UCSD-AML1 (cell line): Measurements from ENCODE around the gene PIAS2.
"Not testable (repeated sequence)": the region's sequence is repeated elsewhere in the genome, so short reads cannot be mapped to it uniquely, and the experiment has no call there.

Source experiments
- DNase-seq: peaks from one replicate; lab custom pipeline; 2025; ENCODE audit not compliant: unreplicated experiment; lab: John Stamatoyannopoulos, UW

The PIAS2 gene

DNA sequence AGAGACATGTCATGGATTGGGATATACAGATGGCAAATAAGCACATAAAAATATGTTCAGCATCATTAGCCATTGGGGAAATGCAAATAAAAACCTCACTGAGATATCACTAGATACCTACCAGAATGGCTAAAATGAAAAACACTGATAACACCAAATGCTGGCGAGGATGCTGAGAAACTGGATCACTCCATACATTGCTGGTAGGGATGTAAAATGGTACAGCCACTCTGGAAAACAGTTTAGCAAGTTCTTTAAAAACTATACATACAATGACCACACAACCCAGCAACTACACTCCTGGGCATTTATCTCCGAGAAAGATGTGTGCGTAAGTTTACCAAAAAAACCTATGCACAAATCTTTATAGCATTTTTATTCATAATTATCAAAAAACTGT is 13.9 kb downstream of the PIAS2 start:
- no peak for DNase-seq

DNA sequence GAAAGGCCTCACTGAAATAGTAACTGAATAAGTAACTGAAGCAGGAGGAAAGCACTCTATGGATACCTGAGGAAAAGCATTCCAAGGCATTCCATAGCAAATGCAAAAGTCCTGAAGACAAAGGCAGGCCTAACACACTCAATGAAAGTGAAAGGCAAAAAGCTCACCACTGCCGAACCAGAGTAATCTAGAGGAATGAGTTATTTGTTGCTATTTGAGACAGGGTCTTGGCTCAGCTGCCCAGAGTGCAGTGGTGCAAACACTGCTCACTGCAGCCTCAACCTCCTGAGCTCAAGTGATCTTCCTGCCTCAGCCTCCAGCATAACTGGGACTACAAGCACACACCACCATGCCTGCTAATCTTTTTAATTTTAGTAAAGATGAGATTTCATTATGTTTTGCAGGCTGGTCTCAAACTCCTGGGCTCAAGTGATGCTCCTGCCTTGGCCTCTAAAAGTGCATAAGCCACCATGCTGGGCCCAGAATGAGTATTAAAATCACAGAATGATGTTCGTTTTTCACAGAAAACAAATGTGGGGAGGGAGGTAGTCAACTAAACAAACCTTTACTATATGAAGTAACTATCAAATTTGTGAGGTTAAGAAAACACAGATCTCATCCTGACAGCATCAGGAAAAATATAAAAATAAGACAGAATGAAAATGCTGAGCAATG is 17.9 kb downstream of the PIAS2 start:
- no peak for DNase-seq

DNA sequence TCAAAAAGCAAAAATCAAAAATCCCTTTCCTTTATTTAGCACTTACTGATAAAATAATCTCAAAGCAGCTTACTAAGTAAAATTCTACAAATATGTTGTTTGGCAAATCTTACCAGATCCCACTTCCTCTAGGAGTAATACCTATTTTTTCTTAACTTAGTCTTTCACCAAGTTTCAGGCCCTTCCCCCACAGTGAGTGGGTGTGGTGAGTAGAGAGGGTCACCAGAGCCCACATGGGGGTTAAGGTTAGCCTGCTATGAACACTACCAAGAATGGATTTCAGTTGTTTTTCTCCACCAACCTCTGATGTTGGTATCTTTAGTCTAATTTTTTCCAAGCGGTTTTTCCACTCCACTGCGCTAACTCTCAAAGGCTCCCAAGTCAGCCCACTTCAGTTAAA is 23.2 kb downstream of the PIAS2 start:
- no peak for DNase-seq

DNA sequence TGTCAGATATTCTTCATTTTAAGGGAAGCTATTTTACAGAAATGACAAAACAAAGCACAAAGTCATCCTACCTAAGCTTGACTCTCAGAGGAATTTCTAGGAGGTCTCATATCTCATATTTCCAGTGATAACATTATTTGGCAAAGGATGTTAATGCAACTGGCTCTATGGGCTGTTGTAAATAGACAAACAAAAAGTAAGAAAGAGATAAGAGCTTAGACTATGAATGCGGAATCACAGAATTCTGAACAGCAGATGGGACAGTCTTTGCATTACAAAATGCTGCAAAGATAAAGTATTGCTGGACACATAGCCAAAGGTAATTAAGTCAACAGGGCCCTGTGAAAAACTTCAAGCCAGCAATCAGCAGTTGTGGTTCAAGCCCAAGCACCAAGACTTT is 23.9 kb downstream of the PIAS2 start:
- no peak for DNase-seq

DNA sequence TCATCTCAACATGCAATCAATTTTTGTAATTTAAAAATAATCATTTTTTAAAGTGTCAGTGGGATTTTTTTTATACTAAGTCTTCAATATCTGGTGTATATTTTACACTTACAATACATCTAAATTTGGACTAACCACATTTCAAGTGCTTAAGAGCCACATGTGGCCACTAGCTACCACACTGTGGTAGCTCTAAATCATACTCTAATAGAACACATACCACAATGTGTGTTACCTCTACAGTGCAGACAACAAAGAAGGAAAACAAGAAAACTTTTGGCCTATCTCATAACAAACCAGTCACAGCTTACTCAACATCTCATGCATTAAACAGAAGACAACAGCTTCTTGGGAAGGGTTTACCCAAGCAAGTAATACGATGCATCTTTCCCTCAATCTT is 24.5 kb downstream of the PIAS2 start:
- no peak for DNase-seq

DNA sequence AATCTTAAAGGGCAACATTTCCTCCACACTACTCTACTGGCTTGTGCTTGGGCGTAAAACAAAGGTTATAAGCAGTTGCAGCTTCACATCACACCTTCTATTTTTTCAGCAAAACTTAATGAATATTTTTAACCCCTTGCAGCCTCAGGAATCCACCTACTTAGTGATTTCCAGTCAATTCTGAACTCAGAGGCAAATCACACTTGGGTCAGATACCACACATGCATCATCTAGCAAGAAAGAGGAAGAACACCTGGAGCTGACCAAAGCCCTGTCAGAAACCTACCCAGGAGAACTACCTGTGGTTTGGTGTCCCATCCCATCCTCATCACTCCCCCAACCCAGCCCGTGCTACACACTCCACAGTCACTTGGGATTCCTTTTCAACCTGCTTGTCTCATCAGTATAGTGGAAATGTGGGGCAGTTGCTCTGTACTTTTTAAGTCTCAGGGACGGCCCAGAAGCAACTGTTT is 25.5 kb downstream of the PIAS2 start:
- no peak for DNase-seq

DNA sequence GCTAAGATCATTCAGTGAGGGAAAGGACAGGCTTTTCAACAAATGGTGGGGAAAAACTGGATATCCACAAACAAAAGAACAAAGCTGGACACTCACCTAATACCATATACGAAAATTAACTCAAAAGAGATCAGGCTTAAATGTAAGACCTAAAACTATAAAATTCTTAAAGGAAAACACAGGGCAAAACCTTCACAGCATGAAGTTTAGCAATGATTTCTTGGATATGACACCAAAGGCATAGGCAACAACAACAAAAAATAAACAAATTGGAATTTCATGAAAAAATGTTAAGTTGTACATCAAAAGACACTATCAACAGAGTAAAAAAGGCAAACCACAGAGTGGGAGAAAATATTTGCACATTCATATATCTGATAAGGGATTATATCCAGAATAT is 28.3 kb downstream of the PIAS2 start:
- DNase-seq = no peak

DNA sequence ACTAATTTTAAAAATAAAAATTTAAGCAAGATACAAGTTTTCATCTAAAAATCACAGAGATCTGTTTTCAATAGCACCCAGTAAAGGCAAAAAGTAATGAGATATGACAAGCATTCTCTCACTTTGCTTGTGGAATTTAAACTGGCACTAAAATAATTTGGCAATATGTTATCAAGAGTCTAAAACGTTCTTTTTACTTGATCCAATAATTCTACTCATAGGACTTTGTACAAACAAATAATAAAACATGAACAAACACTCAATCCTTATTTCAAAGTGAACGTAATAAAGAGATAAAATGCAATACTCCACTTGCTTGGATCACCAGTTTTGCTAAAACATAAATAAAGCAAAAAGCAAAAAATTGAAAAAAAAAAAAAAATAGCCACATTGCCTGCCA is 30.4 kb downstream of the PIAS2 start:
- no peak for DNase-seq

DNA sequence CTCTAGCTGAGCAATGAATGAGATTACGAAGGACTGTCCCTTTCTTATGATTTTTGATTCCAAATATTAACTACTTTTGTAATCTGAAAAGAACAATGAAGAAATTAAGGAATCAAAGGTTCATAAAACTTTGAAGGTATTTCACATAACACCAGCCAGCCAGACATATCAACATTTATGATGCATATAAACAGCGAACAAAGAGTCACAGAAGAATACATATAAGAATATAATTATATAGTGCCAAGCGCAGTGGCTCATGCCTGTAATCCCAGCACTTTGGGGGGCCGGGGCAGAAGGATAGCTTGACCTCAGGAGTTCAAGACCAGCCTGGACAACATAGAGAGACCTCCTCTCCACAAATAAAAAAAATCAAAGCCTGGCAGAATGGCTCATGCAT is 34.1 kb downstream of the PIAS2 start:
- no peak for DNase-seq

DNA sequence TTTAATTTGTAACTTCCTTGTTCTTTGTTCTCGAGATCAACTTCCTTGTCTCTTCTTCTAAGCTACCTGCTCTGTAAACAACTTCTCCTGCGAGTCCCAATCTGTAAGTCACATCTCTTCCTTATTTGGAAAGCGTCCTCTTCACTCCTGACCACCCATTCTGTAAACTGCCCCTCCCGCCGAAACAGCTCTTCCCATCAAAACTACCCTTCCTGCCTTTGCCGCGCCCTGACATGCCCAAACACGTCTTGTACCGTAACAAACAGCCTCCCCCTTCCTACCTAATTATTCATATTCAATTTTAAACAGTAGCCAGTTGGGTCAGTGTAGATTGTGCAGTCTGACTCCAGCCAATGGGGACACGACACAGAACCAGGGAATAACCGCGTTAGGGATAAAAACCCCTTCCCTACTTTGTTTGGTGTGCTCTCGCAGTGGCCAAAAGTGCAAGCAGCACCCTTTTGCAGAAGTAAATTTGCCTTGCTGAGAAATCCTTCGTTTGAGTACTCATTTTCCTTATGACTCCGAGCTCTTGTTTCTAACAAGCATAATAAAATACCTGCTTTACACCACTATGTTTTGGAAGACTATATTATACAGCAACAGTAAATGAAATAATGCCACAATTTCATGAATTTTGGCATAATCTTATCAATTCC is 39.8 kb downstream of the PIAS2 start:
- no peak for DNase-seq

DNA sequence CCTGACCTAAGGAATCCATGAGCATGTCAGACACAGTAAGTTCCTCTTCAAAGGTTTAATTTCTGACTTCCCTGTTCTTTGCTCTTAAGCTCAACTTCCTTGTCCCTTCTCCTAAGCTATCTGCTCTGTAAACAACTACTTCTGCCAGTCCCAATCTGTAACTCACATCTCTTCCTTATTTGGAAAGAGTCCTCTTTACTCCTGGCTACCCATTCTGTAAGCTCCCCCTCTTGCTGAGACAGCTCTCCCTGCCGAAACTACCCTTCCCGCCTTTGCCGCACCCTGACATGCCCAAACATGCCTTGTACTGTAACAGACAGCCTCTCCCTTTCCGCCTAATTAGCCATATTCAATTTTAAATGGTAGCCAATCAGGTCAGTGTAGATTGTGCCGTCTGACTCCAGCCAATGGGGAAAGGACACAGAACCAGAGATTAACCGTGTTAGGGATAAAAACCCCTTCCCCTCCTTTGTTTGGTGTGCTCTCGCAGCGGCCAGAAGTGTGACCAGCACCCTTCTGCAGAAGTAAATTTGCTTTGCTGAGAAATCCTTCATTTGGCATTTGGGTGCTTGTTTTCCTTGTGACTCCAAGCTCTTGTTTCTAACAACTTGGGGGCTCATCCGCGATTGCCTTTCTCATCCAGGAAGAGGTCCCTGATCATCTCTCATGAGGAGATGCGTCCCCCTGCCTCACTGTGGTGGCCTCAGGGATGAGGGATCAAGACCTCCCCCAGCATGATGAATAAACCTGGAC is 49.0 kb downstream of the PIAS2 start:
- peak; percentile 20 for DNase-seq

DNA sequence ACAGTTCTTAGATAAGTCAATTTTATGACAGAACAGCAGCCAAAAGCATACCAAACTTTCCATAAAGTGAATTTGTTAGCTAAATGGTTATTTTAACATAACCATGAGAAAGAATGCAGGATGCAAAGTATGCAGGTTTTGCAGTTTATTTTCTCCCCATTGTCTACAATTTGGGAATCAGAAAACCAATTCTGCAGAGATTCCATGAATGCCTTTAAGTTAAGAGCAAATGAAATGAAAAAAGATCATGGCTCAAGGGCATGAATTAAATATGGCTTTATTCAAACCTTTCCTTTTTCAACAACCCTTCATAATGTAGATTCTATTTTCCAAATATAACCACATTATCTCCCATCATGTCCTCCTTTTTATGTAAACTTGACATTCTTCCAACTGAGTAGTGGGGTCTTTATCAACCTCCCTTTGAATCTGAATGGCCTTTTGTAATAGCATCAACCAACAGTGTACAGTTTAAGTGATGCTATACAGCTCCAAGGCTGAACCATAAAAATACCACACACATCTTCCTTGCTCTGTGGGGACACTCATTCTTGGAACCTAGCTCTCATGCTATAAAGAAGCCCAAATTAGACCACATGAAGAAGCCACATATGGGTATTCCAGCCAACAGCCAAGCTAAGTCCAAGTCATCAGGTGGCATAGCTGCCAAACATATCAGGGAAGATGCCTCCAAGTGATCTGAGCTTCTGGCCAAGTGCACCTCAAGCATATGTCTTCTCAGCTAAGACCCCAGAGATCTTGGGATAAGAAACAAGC is 49.8 kb downstream of the PIAS2 start:
- DNase-seq = no peak

DNA sequence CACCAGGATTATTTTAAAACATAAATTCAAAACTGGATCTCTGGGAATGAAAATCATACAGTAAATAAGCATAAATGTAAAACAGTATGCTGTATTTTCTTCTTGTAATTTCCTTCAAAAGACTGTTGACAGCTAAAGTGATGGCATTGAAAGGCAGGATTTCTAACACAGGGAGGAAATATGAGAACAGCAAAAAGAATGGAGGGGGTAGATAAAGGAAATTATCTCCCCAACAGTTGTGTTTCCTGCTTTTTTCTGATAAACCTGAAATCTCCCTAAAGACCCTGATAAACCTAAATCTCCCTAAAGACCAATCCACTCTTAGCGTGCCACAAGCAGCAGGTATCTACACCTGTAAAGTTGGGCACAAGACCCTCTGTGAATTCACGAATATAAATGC is 50.8 kb downstream of the PIAS2 start:
- no peak for DNase-seq

DNA sequence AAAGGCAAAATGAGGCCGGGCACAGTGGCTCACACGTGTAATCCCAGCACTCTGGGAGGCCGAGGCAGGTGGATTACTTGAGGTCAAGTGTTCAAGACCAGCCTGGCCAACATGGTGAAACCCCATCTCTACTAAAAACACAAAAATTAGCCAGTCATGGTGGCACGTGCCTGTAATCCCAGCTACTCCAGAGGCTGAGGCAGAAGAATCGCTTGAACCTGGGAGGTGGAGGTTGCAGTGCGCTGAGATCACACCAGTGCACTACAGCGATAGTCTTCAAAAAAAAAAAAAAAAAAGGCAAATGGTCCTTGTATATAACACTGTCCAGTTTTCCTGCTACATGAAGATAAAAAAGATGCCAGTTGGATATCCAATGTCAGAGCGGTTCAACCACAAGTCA is 52.1 kb downstream of the PIAS2 start:
- not testable (repeated sequence) for DNase-seq

DNA sequence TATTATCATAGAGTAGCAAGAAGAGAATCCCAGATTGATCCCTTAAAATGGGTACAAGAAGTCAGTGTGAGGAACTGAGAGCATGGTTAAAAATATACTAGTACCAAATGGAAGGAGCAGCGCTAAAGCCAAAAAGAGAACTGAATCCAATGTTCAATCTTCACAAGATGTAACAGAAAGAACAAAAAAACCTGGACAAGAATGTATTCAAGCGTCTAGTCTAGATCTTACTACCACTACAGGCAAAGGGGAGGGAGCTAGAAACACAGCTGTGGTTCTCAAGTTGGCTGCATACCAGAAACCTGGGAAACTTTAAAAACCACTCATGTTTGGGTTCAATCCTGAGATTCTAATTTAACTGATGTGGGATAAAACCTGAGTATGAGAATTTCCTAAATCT is 57.5 kb downstream of the PIAS2 start:
- DNase-seq = no peak

DNA sequence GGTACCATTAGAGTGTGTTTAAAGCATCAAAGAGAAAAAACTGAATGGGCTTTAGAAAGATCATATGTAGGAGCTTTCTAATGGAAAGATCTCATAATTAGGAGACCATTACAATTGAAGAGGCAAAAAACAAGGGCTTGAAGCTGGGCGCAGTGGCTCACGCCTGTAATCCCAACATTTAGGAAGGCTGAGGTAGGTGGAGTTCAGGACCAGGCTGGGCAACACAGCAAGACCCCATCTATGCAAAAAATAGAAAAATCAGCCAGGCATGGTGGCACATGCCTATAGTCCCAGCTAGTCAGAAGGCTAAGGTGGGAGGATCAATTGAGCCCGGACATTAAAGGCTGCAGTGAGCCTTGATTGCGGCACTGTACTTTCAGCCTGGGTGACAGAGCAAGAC is 59.0 kb downstream of the PIAS2 start:
- no peak for DNase-seq

DNA sequence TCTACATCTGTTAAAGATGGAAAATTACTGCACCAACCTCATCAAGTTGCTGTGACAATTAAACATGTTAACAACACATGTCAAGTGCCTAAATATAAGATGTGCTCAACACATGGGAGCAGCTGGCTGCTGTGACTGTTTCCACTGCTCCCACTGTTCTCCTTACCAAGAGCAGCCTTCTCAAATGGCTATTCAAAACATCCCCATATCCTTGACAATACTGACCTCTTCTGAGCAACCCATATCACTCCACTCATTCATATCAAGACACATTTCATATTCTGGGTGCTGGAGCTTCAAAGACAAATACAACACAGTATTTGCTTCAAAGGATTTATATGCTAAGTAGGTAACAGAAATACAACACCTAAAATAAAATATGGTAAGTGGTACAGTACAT is 60.3 kb downstream of the PIAS2 start:
- no peak for DNase-seq

DNA sequence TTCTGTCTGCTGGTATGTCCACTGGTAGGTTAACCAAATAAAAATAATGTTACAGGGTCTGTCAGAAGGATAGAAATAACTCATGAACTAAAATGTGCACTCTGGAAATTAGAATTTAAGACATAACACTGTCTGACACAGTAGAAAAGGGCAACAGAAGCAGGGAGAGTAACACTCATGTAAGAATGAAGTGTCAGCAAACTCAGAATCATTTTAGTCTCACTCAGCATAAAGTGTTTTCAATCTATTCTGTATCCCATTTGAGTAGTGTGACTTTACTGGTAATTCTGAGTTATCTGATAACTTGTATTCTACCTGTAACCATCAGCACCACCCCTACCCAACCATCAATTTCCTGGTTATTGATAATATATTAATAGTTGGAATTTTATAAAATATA is 68.3 kb downstream of the PIAS2 start:
- DNase-seq = no peak

DNA sequence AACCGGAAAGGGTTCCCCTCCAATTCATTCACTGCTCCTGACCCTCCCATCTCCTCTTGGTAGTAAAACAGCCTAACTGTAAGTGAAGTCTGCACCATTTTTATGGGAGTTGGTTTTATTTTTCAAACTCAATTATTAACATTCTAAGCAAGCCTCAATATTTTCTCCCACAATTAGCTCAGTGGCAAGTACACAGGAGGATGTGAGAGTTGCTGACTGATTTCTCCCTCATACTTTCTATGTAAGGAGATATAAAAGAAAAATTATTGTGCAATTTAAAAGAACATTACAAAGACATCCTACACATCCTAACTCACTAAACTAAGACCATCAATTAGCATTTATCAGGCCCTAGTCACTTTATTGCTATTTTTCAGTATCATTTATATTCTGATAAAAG is 73.9 kb downstream of the PIAS2 start:
- no peak for DNase-seq

DNA sequence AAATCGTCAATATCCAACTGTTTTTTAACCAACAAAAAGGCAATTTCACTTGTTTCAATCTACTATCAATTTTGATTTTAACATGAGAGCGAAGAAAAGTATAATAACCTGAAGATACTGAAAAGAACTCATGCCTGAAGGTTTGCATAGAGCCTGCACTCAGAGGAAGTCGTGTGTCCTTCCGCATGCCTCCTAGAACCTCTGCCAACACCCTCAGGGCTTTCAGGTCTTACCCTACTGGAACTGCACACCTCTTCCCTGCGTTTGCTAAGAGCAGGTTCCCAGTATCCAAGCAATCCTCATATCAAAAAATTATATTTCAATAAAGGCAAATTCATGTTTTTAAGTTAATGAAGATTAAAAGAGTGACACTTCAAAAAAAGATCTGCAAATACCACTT is 74.7 kb downstream of the PIAS2 start:
- DNase-seq = no peak

DNA sequence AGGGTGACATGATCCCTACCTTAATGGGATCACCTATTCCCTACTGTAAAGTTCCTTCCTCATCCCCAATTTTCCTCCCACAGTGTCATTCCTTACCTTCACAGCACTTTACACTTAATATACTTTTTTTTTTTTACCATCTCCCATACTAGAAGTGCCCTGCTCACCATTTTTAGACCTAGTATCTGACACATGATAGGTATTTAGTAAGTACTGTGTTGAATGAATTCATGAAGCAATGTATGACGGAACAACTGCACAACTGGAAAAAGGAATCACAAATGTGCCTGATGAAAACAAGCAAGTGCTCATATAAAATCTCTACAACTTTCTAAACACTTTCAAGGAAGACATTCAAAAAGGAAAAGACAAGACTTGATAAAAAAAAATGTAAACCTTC is 83.4 kb downstream of the PIAS2 start:
- DNase-seq = no peak

DNA sequence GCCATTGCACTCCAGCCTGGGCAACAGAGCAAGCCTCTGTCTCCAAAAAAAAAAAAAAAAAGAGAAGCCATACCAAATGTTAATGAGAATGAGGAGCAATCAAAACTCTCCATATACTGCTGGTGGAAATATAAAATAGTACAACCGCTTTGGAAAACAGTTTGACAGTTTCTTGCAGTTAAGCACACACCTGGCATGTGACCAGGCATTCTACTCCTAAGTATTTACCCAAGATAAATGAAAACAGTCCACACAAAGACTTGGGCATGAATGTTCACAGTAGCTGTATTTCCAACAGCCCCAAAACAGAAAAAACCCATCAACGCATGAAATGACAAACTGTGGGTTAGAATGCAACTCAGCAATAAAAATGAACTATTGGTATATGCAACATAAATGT is 84.5 kb downstream of the PIAS2 start:
- no peak for DNase-seq
